ENCODE data around the gene TMEM59L.

Gene TMEM59L

GRCh38 chr19:18608805-18609716 is 3.6 kb upstream of the TMEM59L start:
- no peak for DNase-seq (ENCODE audit: low read depth, low spot score)

- no peak for DNase-seq (ENCODE audit: low read depth, low spot score)
Measured at GRCh38 chr19:18609717-18610051, 3.0 kb upstream of the TMEM59L start.

- peak; percentile 21 for DNase-seq (ENCODE audit: low read depth, low spot score)
Measured at GRCh38 chr19:18610245-18610555, 2.5 kb upstream of the TMEM59L start.

GRCh38 chr19:18610556-18611326 is 1.9 kb upstream of the TMEM59L start:
- peak; percentile 43 for DNase-seq (ENCODE audit: low read depth, low spot score)

- no peak for DNase-seq (ENCODE audit: low read depth, low spot score)
Measured at GRCh38 chr19:18611327-18612050, 1.2 kb upstream of the TMEM59L start.

- DNase-seq (ENCODE audit: low read depth, low spot score): peak; percentile 16
Measured at GRCh38 chr19:18612051-18612771, 459 bp upstream of the TMEM59L start.

GRCh38 chr19:18613589-18614234 is 1.0 kb downstream of the TMEM59L start:
- DNase-seq (ENCODE audit: low read depth, low spot score): no peak

GRCh38 chr19:18616023-18616422 is 3.4 kb downstream of the TMEM59L start:
- no peak for DNase-seq (ENCODE audit: low read depth, low spot score)

- no peak for DNase-seq (ENCODE audit: low read depth, low spot score)
Measured at GRCh38 chr19:18617562-18617961, 4.9 kb downstream of the TMEM59L start.

- DNase-seq (ENCODE audit: low read depth, low spot score): no peak
Measured at GRCh38 chr19:18618236-18618635, 5.6 kb downstream of the TMEM59L start.

- DNase-seq (ENCODE audit: low read depth, low spot score): no peak
Measured at GRCh38 chr19:18620311-18620710, 7.6 kb downstream of the TMEM59L start.

- DNase-seq (ENCODE audit: low read depth, low spot score): no peak
Measured at GRCh38 chr19:18620902-18621301, 8.2 kb downstream of the TMEM59L start.

- DNase-seq (ENCODE audit: low read depth, low spot score): peak; percentile 56
Measured at GRCh38 chr19:18626906-18627305, 14.2 kb downstream of the TMEM59L start.

- no peak for DNase-seq (ENCODE audit: low read depth, low spot score)
Measured at GRCh38 chr19:18629166-18630088, 16.8 kb downstream of the TMEM59L start.

- DNase-seq (ENCODE audit: low read depth, low spot score): no peak
Measured at GRCh38 chr19:18633321-18633720, 20.7 kb downstream of the TMEM59L start.

- no peak for DNase-seq (ENCODE audit: low read depth, low spot score)
Measured at GRCh38 chr19:18634612-18635297, 22.1 kb downstream of the TMEM59L start.

- no peak for DNase-seq (ENCODE audit: low read depth, low spot score)
Measured at GRCh38 chr19:18635831-18636182, 23.1 kb downstream of the TMEM59L start.

- peak; percentile 98 for DNase-seq (ENCODE audit: low read depth, low spot score)
Measured at GRCh38 chr19:18636183-18636968, 23.7 kb downstream of the TMEM59L start.

All from astrocyte of the hippocampus (primary cell).